Transverse colon (tissue), 4 donors: Measurements from ENCODE around the gene MAPK14. TPM values are rescaled to one million over a fixed set of nuclear protein-coding genes. Genes with fewer than 3 reads are reported as not detected.

ENCODE experiments used
- DNase-seq: peaks from one replicate; pipeline ENCODE4 v3.0.0-alpha.2; 2019
- H3K27ac ChIP-seq, 4 donors: fragments of 200-600 bp; sonication (generic); 2 replicates each; pipeline ENCODE4 v1.5.1; 2016 to 2018; ENCODE audit warnings: inconsistent platforms in 4 of 4
- H3K27me3 ChIP-seq: fragments of 200-600 bp; sonication (generic); 2 replicates; pipeline ENCODE4 v1.5.1; 2017; ENCODE audit warnings: inconsistent platforms
- H3K36me3 ChIP-seq, 4 donors: fragments of 200-600 bp; sonication (generic); 2 replicates each; pipeline ENCODE4 v1.5.1; 2017 to 2019; ENCODE audit warnings: inconsistent platforms in 4 of 4
- H3K4me1 ChIP-seq, 4 donors: fragments of 200-600 bp; sonication (generic); 2 replicates each; pipeline ENCODE4 v1.5.1; 2017 to 2020; ENCODE audit warnings: inconsistent platforms in 4 of 4
- H3K4me3 ChIP-seq, 4 donors: fragments of 200-600 bp; sonication (generic); 1 replicate in 1 of 4; 2 replicates in 3 of 4; pipeline versions ENCODE4 v1.5.1 to v1.6.1; 2017 to 2019; ENCODE audit warnings: inconsistent platforms in 4 of 4
- H3K9me3 ChIP-seq, 2 donors: fragments of 200-600 bp; sonication (generic); 2 replicates each; pipeline ENCODE4 v1.5.1; 2017 to 2019; ENCODE audit warnings: inconsistent platforms in 2 of 2
- CTCF ChIP-seq, 5 experiments: fragments of 200-600 bp in 3 of 5; fragments of 450-650 bp in 2 of 5; sonication (generic) in 3 of 5; IDR thresholded peaks; 1 replicate in 2 of 5; 2 replicates in 3 of 5; pipeline ENCODE4 v1.5.1; 2016 to 2017; ENCODE audit warnings: antibody characterized with exemption in 5 of 5, inconsistent platforms in 3 of 5, mild to moderate bottlenecking in 2 of 5, moderate library complexity in 1 of 5
- EP300 ChIP-seq: sonication (generic); formaldehyde crosslinking; IDR thresholded peaks from one replicate; pipeline ENCODE4 v1.6.1; 2017; ENCODE audit warnings: antibody characterized with exemption, low read depth
- POLR2A ChIP-seq: fragments of 450-650 bp; IDR thresholded peaks from one replicate; pipeline ENCODE4 v1.6.1; 2016; ENCODE audit warnings: antibody characterized with exemption, mild to moderate bottlenecking, moderate library complexity
- POLR2AphosphoS5 ChIP-seq, 3 donors: sonication (generic); formaldehyde crosslinking; IDR thresholded peaks; one replicate each; pipeline ENCODE4 v1.6.1; 2016; ENCODE audit warnings: antibody characterized with exemption in 3 of 3
- WGBS, 2 donors: methylation state at CpG; one replicate each; pipeline ENCODE4 v1.1.5; 2018; ENCODE audit warnings: low coverage in 1 of 2; 5-methylcytosine and 5-hydroxymethylcytosine counted together
- in situ Hi-C, 4 donors: fragments of 200-750 bp; cut with MboI; loops; one replicate each; pipeline versions ENCODE4 v1.15.0 to v1.15.1; 2017; ENCODE audit warnings: low sequenced_read_pairs in 3 of 4, low pct_ligation_motif_present in 1 of 4, low pct_unique_long_range_greater_than_20kb in 1 of 4
- intact Hi-C: fragments of 100-400 bp; cut with DNase I; formaldehyde crosslinking; loops from one replicate; pipeline ENCODE4 v1.15.1; 2023; ENCODE audit warnings: low total_unique reads
- total RNA-seq, 4 donors: library from RNA; depleted of rRNA; stranded (reverse); fragments of >200 nt; gene quantifications; one replicate each; pipeline ENCODE4 v1.1.0, GENCODE V29; 2016

MAPK14 gene
- total RNA-seq, 4 donors from 2014 or later = 82.2 to 132 (median 112) TPM

DNA sequence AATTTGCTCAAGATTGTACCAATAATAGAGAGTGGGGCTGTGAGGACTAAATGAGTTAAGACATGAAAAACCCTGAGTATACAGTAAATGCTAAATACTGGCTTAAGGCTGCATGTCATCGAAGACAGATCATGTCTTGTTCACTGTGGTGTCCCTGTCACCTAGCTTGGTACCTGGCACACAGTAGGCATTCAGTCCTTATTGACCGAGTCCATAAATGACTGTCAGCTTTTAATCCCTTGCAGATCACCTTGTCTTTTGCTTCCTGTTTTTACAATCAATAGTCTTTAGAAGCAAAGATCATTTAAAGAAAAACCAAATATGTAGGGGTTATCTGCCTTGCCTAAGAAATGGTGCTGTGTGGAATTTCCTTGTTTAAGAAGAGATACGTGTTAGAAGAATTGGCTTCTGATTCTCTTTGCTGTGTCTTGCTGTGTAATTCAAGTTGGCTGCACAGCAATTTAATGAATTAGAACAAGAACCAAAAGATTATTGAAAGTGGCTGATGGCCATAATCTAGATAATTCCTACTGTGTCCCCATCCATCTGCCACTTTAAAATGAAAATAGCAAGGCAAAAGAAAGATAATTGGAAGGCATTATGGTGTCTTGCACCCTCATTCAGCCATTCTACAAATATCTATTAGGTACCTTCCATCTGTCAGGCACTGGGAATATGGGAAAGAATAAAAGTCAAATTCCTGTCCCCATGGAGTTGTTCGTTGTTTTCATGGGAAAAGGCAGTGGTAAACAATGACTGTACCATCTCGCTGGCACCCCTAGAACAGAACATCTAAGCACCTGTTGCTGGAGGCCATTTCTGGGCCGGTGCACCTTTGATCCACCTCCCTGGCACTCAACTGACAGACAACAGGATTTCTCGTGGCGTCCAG, 90.3 kb downstream of the MAPK14 start:
- TF ChIP-seq EP300 (no peak), POLR2AphosphoS5 (IDR thresholded peaks at IDR 0.05) (no peak), CTCF (IDR thresholded peaks at IDR 0.05) (no peak), POLR2A (no peak)
- in situ Hi-C loops (loop anchor here in 1 of 4 donors (25.0 kb wide), 1 partner anchor 244 kb away; no protein-coding TSS in a partner anchor), intact Hi-C loops (no loop called here)
- WGBS, 2 donors = 92 to 93% methylated on average over 6 to 8 of the region's 8 CpGs
- DNase-seq = no peak
- peaks cover 14 to 68% (median 27%) of the 10 kb centered on the region in 4 donors for H3K4me1 ChIP-seq
- H3K9me3 ChIP-seq = no peaks in the 10 kb centered on the region
- H3K36me3 ChIP-seq = peaks cover 0 to 3% (median 0%) of the 10 kb centered on the region in 4 donors
- H3K27me3 ChIP-seq = no peaks in the 10 kb centered on the region
- H3K4me3 ChIP-seq = no peak overlapping the region
- peak overlapping the region in 3 of 4 donors; percentile 19 to 84 (median 19) for H3K27ac ChIP-seq

GRCh38 chr6:36118550-36119107, 91.0 kb downstream of the MAPK14 start:
- 59% methylated on average over 4 of the region's 4 CpGs; no CpG with 5 or more reads in 1 of the 2 donors for WGBS, 2 donors
- H3K36me3 ChIP-seq = peaks cover 0 to 3% (median 0%) of the 10 kb centered on the region in 4 donors
- intact Hi-C loops (no loop called here), in situ Hi-C loops (loop anchor here in 1 of 4 donors (25.0 kb wide), 1 partner anchor 244 kb away; no protein-coding TSS in a partner anchor)
- H3K27me3 ChIP-seq = no peaks in the 10 kb centered on the region
- H3K4me1 ChIP-seq = peaks cover 14 to 67% (median 29%) of the 10 kb centered on the region in 4 donors
- H3K27ac ChIP-seq = peak overlapping the region in 3 of 4 donors; percentile 19 to 84 (median 19)
- TF ChIP-seq POLR2A (no peak), POLR2AphosphoS5 (IDR thresholded peaks at IDR 0.05) (peak in 1 of 3 donors; percentile 27)
- DNase-seq = peak; percentile 51
- H3K9me3 ChIP-seq = no peaks in the 10 kb centered on the region
- no peak overlapping the region for H3K4me3 ChIP-seq

DNA sequence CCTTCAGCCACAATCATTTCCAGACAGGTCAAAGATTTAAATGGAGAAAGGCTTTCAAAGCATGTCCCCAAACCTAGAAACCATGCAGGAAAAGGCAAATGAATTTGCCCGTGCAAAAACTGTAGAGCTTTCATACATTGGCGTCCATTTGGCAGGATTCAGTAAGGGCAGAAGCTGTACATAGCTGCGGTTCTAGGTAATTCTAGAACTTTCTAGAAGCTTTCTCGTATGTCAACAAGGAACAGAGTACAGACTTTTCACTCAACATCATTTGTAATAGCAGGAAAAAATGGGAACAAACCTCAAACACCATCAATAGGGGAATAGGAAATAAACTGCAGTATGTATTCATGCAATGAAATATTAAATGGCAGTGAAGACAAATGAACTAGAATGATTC, 91.6 kb downstream of the MAPK14 start:
- Histone ChIP-seq H3K4me1 (peaks cover 16 to 64% (median 32%) of the 10 kb centered on the region in 4 donors), H3K4me3 (no peak overlapping the region), H3K9me3 (no peaks in the 10 kb centered on the region), H3K36me3 (peaks cover 0 to 3% (median 0%) of the 10 kb centered on the region in 4 donors), H3K27me3 (no peaks in the 10 kb centered on the region), H3K27ac (peak overlapping the region in 2 of 4 donors; percentile 19 to 84)
- 80% methylated on average over 4 of the region's 4 CpGs; no CpG with 5 or more reads in 1 of the 2 donors for WGBS, 2 donors
- in situ Hi-C loops (loop anchor here in 1 of 4 donors (25.0 kb wide), 1 partner anchor 243 kb away; no protein-coding TSS in a partner anchor), intact Hi-C loops (no loop called here)
- no peak for DNase-seq
- TF ChIP-seq POLR2AphosphoS5 (IDR thresholded peaks at IDR 0.05) = no peak

DNA sequence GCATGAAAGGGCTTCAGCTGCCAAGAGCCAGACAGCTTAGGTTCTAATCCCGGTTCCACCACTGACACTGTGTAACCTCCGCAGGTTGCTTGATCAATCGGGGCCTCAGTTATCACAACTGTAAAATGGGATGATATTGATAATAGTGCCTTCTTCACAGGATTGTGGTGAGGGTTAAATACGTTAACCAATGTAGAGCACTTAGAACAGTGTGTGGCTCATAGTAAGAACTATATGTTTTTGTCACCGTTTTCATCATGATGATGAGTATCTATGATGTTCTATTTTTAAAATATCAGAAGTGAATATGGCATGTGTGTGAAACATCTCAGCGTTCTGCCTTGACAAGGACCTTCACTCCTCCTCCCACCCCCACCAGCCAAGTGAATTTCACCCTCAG, 92.4 kb downstream of the MAPK14 start:
- no peaks in the 10 kb centered on the region for H3K9me3 ChIP-seq
- in situ Hi-C loops = loop anchor here in 1 of 4 donors (25.0 kb wide), 1 partner anchor 242 kb away; no protein-coding TSS in a partner anchor
- peaks cover 14 to 59% (median 31%) of the 10 kb centered on the region in 4 donors for H3K4me1 ChIP-seq
- peaks cover 0 to 3% (median 0%) of the 10 kb centered on the region in 4 donors for H3K36me3 ChIP-seq
- no peak for DNase-seq
- no peak overlapping the region for H3K4me3 ChIP-seq
- intact Hi-C loops = no loop called here
- peak overlapping the region; percentile 81 to 86 (median 84) for H3K27ac ChIP-seq
- no peak for TF ChIP-seq EP300
- peak in 1 of 3 donors; percentile 5 for TF ChIP-seq POLR2AphosphoS5 (IDR thresholded peaks at IDR 0.05)
- H3K27me3 ChIP-seq = no peaks in the 10 kb centered on the region
- WGBS, 2 donors = 76 to 78% methylated on average over 6 of the region's 6 CpGs

DNA sequence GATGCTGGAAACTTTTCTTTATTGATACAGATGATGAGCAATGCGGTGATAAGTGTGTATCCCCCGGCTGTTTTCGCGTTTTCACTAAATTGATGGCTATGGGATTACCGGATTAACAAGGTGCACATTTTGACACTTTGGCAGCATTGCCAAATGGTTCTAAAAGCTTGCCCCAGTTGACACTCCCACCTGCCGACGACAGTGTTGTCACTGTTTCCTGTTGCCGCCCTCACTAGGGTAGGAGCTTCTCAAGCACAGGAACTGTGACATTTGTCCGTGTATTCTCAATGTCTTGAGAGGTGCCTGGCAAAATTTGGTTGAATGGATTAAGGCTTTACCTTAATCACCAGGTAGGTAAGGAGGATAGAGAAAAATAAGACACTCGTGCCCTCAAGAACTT, 92.9 kb downstream of the MAPK14 start:
- no peaks in the 10 kb centered on the region for H3K9me3 ChIP-seq
- in situ Hi-C loops (loop anchor here in 1 of 4 donors (25.0 kb wide), 1 partner anchor 242 kb away; no protein-coding TSS in a partner anchor), intact Hi-C loops (no loop called here)
- H3K36me3 ChIP-seq = peaks cover 0 to 3% (median 0%) of the 10 kb centered on the region in 4 donors
- peak; percentile 75 for DNase-seq
- WGBS, 2 donors = 26 to 39% methylated on average over 10 of the region's 10 CpGs
- no peak for TF ChIP-seq EP300
- peak in 1 of 5 experiments; percentile 7 for TF ChIP-seq CTCF (IDR thresholded peaks at IDR 0.05)
- peak in 2 of 3 donors; percentile 42 to 54 for TF ChIP-seq POLR2AphosphoS5 (IDR thresholded peaks at IDR 0.05)
- TF ChIP-seq POLR2A = peak; percentile 33
- peak overlapping the region; percentile 81 to 86 (median 84) for H3K27ac ChIP-seq
- H3K27me3 ChIP-seq = no peaks in the 10 kb centered on the region
- H3K4me1 ChIP-seq = peaks cover 14 to 54% (median 28%) of the 10 kb centered on the region in 4 donors
- H3K4me3 ChIP-seq = no peak overlapping the region
